ENCODE results near the gene SPEG. TPM values are rescaled to one million over a fixed set of nuclear protein-coding genes. Genes with fewer than 3 reads are reported as not detected.

The SPEG gene
- total RNA-seq, 1 donor from 2014 or later, result 1.8 TPM

DNA sequence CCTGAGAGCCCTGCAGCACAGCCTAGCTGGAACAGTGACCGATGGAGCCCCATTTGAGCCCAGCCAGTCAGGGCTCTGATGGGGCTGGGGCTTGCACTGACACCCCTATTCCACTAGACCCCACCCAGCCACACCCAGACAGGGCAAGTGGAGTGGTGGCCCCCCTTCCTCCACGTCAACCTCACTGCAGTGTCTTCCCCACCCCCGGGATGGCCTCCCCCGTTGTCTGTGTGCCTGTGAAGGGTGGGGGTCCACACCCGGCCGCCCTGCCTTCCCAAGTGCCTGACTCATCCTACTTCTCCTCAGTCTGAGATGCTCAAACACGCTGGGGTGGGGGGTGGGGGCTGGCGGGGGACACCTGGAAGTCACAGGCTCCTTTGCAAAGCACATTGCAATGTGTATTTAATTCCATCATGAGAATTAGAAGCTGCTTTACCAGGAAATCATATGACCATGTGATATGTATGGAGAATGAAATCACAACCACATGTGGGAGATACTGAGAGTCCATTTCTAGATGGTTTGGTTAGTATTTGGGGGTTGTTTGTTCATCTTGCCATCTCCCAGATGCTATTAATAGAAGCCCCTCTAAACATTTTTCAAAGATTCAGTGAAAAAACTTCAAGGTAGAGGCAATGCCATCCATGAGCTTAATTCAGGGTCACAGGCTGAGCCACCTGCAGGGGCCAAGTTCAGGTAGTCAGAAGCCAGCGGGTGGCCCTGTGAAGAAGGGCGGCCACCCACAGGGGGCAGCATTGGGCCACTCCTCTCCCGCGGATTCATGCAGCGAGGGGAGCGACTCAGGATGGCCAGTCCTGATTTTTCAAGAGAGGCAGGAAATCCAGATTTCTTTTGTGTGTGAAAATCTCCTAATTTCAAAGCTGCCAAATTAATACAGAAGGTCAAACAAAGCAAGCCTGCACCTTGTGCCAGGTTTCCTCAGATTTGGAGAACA is 41.3 kb downstream of the SPEG start:
- no peak for DNase-seq (ENCODE audit: low read depth, low spot score)

DNA sequence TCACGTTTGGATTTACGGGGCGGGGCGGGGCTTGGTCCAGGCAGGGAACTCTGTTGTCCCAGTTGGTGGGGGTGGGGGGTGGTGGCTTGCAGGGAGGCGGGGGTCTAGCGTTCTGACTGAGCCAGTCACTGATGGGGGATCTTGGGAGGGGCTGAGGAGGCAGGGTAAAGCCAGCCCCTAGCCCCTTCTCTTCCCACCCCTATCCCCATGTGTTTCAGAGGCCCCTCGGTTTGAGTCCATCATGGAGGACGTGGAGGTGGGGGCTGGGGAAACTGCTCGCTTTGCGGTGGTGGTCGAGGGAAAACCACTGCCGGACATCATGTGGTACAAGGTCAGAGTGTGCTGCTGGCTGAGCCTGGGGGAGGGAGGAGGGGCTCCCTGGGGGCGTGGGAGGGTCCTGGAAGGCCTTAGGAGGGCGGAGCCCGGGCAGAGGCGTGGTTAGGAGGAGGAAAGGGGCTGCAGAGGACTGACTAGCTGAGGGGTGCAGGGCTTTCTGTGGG is 42.1 kb downstream of the SPEG start:
- DNase-seq (ENCODE audit: low read depth, low spot score), result no peak

- no peak for DNase-seq (ENCODE audit: low read depth, low spot score)
These were observed 42.5 kb downstream of the SPEG start for GRCh38 chr2:219477179-219477578.

DNA sequence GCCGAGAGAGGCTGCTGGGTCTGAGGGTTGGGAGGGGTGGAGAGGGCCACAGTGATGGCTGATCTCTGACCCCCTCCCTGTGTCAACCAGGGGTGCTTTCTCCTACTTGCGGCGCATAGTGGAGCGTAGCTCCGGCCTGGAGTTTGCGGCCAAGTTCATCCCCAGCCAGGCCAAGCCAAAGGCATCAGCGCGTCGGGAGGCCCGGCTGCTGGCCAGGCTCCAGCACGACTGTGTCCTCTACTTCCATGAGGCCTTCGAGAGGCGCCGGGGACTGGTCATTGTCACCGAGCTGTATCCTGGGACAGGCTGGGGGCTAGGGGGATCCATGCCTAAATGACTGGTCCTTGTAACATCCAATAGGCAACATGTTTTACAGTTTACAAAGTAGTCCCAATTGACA is 43.2 kb downstream of the SPEG start:
- no peak for DNase-seq (ENCODE audit: low read depth, low spot score)

DNA sequence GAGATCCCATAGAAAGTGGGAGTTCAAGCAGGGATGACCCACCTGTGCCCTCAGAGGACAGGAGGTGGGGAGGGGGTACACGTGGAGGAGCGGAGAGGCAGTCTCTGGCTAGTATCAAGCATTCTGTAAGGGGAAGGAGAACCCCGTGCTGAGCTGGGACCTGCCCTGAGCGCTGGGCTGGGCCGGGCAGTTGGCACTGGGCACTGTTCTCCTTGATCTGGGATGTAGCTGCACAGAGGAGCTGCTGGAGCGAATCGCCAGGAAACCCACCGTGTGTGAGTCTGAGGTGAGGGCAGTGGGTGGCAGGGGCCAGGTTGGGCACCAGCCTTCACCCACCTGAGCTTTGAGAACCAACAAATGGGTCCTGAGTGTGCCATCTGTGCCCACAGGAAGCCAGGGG is 44.3 kb downstream of the SPEG start:
- DNase-seq (ENCODE audit: low read depth, low spot score), result no peak

DNA sequence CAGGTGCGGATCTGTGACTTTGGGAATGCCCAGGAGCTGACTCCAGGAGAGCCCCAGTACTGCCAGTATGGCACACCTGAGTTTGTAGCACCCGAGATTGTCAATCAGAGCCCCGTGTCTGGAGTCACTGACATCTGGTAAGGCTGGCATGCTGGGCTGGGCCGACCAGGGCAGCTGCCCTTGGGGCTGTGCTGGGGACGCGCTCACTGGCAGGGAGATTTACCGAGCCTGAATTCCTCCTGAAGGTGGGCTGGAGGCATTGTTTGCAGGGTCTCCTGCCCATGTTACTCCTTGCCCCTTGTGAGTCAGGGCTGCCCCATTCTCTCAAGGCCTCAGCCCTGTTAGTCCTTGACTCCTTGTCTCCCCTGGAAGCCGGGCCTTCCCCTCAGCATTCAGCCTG is 45.4 kb downstream of the SPEG start:
- DNase-seq (ENCODE audit: low read depth, low spot score), result no peak

- DNase-seq (ENCODE audit: low read depth, low spot score), result no peak
These were observed 48.2 kb downstream of the SPEG start for GRCh38 chr2:219482674-219483405.

GRCh38 chr2:219483451-219484342 is 49.1 kb downstream of the SPEG start:
- no peak for DNase-seq (ENCODE audit: low read depth, low spot score)

- DNase-seq (ENCODE audit: low read depth, low spot score), result no peak
These were observed 49.9 kb downstream of the SPEG start for GRCh38 chr2:219484343-219485200.

- DNase-seq (ENCODE audit: low read depth, low spot score), result no peak
These were observed 50.5 kb downstream of the SPEG start for GRCh38 chr2:219485201-219485580.

DNA sequence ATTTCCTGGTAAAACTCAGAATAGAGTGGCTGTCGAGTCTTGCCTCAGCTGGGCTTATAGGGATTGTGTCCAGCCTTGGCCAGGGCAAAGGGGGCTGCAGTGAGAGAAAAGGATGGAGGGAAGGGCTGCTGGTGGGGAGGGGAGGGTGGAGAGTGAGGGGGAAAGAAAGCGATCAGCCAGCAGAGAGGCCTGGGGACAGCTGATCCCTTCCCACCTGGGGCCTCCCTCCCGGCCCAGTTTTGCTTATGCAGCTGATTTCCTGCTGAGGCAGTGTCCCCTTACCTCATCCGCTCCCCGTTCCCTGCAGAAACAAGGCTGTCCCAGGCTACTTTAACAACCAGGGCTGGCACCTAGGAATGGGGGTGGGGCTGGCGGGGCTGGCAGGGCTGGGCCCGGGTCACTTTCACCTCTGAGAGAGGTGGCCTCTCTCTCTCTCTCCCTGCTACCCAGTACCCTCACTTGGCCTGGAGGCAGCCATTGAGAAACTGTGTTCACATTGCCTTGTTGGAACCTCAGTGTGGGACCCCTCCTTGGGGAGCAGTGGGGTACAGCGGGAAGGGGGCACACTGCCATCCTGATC is 51.8 kb downstream of the SPEG start:
- no peak for DNase-seq (ENCODE audit: low read depth, low spot score)

- DNase-seq (ENCODE audit: low read depth, low spot score), result no peak
These were observed 53.7 kb downstream of the SPEG start for GRCh38 chr2:219488149-219488843.

DNA sequence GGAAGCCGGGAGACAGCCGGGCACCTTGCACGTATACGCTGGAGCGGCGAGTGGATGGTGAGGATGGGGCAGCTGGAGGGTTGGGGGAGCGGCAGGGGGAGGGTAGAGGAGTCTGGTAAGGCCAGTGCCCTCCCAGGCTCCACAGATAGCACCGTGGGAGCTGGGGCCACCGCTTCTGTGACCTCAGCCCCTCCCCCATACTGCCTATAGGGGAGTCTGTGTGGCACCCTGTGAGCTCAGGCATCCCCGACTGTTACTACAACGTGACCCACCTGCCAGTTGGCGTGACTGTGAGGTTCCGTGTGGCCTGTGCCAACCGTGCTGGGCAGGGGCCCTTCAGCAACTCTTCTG is 54.2 kb downstream of the SPEG start:
- DNase-seq (ENCODE audit: low read depth, low spot score), result no peak

- no peak for DNase-seq (ENCODE audit: low read depth, low spot score)
These were observed 54.7 kb downstream of the SPEG start for GRCh38 chr2:219489315-219489714.

GRCh38 chr2:219490186-219490585 is 55.5 kb downstream of the SPEG start:
- DNase-seq (ENCODE audit: low read depth, low spot score), result no peak

DNA sequence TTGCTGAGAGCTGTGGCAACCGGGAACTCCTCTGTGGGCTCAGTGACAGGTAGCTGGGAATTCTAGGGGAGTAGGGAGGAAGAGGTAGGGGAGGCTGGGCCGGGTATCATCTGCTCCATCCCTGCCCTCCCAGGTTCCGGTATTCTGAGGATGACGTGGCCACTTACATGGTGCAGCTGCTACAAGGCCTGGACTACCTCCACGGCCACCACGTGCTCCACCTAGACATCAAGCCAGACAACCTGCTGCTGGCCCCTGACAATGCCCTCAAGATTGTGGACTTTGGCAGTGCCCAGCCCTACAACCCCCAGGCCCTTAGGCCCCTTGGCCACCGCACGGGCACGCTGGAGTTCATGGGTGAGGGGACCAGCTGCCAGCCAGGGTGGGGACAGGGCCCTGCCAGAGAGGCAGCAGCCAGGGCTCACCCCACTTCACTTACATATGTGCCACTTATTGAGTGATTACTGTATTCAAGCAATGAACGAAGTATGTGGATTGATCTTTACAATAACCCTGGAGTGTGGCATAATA is 56.0 kb downstream of the SPEG start:
- DNase-seq (ENCODE audit: low read depth, low spot score), result no peak

DNA sequence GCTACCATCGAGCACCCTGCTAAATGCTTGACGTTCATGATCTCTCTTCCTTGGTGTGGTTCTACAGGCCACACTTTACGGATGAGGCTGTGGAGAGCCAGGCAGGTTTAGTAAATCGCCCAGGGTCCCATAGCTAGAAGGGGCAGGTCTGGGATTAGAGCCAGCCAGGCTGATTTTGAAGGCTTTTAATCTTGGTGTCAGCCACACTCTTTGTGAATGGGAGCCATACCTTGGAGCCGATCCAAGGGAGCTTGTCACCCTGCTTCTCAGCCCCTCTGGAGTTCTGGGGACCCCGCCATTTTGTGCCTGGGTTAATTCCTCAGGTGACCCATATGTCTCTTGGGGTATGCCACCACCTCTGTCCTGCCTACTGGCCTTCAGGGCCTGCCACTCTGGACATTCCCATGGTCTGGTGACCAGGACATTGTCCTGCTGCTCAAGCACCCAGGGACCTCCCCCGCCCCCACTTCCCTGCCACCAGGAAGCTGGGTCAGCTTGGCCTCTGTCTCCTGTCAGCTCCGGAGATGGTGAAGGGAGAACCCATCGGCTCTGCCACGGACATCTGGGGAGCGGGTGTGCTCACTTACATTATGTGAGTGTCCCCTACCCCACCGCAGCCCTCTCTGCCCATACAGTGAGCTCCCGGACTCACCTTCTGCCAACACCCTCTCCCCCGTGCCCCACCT is 56.8 kb downstream of the SPEG start:
- no peak for DNase-seq (ENCODE audit: low read depth, low spot score)

GRCh38 chr2:219492575-219492974 is 57.9 kb downstream of the SPEG start:
- DNase-seq (ENCODE audit: low read depth, low spot score), result no peak

- no peak for DNase-seq (ENCODE audit: low read depth, low spot score)
These were observed 58.4 kb downstream of the SPEG start for GRCh38 chr2:219493086-219493485.

Data from pulmonary artery endothelial cell (primary cell).